A673 (cell line): ENCODE measurements around the gene DACT2. TPM values are rescaled to one million over a fixed set of nuclear protein-coding genes. Genes with fewer than 3 reads are reported as not detected.

Experiments
- BruUV-seq: library from RNA; stranded (reverse); fragments of 400-500 nt; replicated peaks from 2 replicates; lab custom pipeline; 2021; lab: Mats Ljungman, UMichigan
- CTCF ChIA-PET: fragments of 300-600 bp; sonication (Branson Sonifier 250); formaldehyde crosslinking; loops from one replicate; lab custom pipeline; 2022; ENCODE audit warnings: antibody characterized with exemption; lab: Charles Lee
- POLR2A ChIA-PET: fragments of 300-600 bp; sonication (Branson Sonifier 250); formaldehyde crosslinking; loops from one replicate; lab custom pipeline; 2022; ENCODE audit warnings: antibody characterized with exemption; ENCODE audit not compliant: low non-redundant PET; lab: Charles Lee
- DNase-seq: peaks from one replicate; pipeline ENCODE4 v3.0.0-alpha.2; 2015; ENCODE audit warnings: low spot score
- H3K27ac ChIP-seq: fragments of 200-600 bp; sonication (generic); 2 replicates; pipeline ENCODE4 v1.5.1; 2016; ENCODE audit warnings: mixed run types, low read depth, mild to moderate bottlenecking, mixed read lengths, antibody characterized with exemption, low read length; ENCODE audit not compliant: poor library complexity, severe bottlenecking
- H3K27me3 ChIP-seq: fragments of 200-600 bp; sonication (generic); replicated peaks from 2 replicates; pipeline ENCODE4 v1.6.1; 2017; ENCODE audit warnings: mixed run types, low read depth, mild to moderate bottlenecking, mixed read lengths, antibody characterized with exemption, low read length; ENCODE audit not compliant: insufficient read depth, poor library complexity
- H3K36me3 ChIP-seq: fragments of 200-600 bp; sonication (generic); 2 replicates; pipeline ENCODE4 v1.6.1; 2016; ENCODE audit warnings: mixed run types, mild to moderate bottlenecking, mixed read lengths, antibody characterized with exemption, low read length; ENCODE audit not compliant: insufficient read depth, poor library complexity, severe bottlenecking
- H3K4me1 ChIP-seq: fragments of 200-600 bp; sonication (generic); 2 replicates; pipeline ENCODE4 v1.6.1; 2017; ENCODE audit warnings: mixed run types, mild to moderate bottlenecking, mixed read lengths, antibody characterized with exemption, low read length; ENCODE audit not compliant: insufficient read depth, poor library complexity, severe bottlenecking
- H3K4me3 ChIP-seq: fragments of 200-600 bp; sonication (generic); 2 replicates; pipeline ENCODE4 v1.5.1; 2016; ENCODE audit warnings: low read depth, mixed run types, mild to moderate bottlenecking, mixed read lengths, low read length; ENCODE audit not compliant: poor library complexity, severe bottlenecking
- H3K9me3 ChIP-seq: fragments of 200-600 bp; sonication (generic); 2 replicates; pipeline ENCODE4 v1.6.1; 2016; ENCODE audit warnings: mixed run types, low read depth, mild to moderate bottlenecking, mixed read lengths, antibody characterized with exemption, low read length; ENCODE audit not compliant: poor library complexity, severe bottlenecking
- CTCF ChIP-seq: fragments of 300-800, 200-600 bp; sonication (generic); conservative IDR thresholded peaks from 2 replicates; pipeline ENCODE4 v1.5.1; 2017; ENCODE audit warnings: low read depth, mild to moderate bottlenecking, antibody characterized with exemption, low read length, moderate library complexity, mixed read lengths
- EZH2 ChIP-seq: fragments of 200-600 bp; sonication (generic); IDR thresholded peaks from 2 replicates; pipeline ENCODE4 v1.6.1; 2017; ENCODE audit warnings: borderline replicate concordance, low read depth, mild to moderate bottlenecking, mixed read lengths, antibody characterized with exemption, low read length; ENCODE audit not compliant: poor library complexity, severe bottlenecking
- intact Hi-C: fragments of 100-400 bp; cut with micrococcal nuclease; formaldehyde crosslinking; loops from one replicate; pipeline ENCODE4 v1.10.0; 2022; ENCODE audit not compliant: unreplicated experiment
- total RNA-seq: library from RNA; stranded (reverse); gene quantifications from 2 replicates; pipeline ENCODE4 v1.2.3, GENCODE V29; 2021

The DACT2 gene
- total RNA-seq, 1 experiment from 2014 or later = 18.7 TPM

- TF ChIP-seq CTCF = no peak
- TF ChIP-seq EZH2 = no peak
- no TSS peak for BruUV-seq
- ChIA-PET CTCF (no interaction called here), POLR2A (no interaction called here)
- intact Hi-C loops = no loop called here
- DNase-seq = no peak
- no peaks in the 10 kb centered on the region for H3K27me3 ChIP-seq
- peaks cover 13% of the 10 kb centered on the region for H3K4me1 ChIP-seq
- no peak overlapping the region for H3K4me3 ChIP-seq
- H3K36me3 ChIP-seq = no peaks in the 10 kb centered on the region
- H3K27ac ChIP-seq = no peak overlapping the region
- H3K9me3 ChIP-seq = peaks cover 10% of the 10 kb centered on the region
These were observed 62.6 kb downstream of the DACT2 start for GRCh38 chr6:168256940-168257339.

Other genes starting within 250 kb of the DACT2 start
- gene FRMD1, start 240.6 kb downstream of the DACT2 start, total RNA-seq = not detected in 2 replicates
- gene SMOC2, start 121.4 kb upstream of the DACT2 start, total RNA-seq = 1.7 and 1.8 TPM in 2 replicates